ENCODE data around the gene SLFN11. TPM values are rescaled to one million over a fixed set of nuclear protein-coding genes. Genes with fewer than 3 reads are reported as not detected.

The SLFN11 gene
- total RNA-seq, 1 donor from 2014 or later: 34.1 TPM

- Mint-ChIP-seq H3K4me3 (no peak overlapping the region), H3K27ac (no peak overlapping the region), H3K36me3 (peaks cover 26% of the 10 kb centered on the region), H3K4me1 (peaks cover 2% of the 10 kb centered on the region), H3K9me3 (no peaks in the 10 kb centered on the region), H3K27me3 (ENCODE audit: low read depth) (peaks cover 11% of the 10 kb centered on the region)
- no peak for TF ChIP-seq CTCF (IDR thresholded peaks at IDR 0.05; ENCODE audit: unreplicated experiment)
- DNase-seq (ENCODE audit: low spot score in 2 of 2, unreplicated experiment in 2 of 2): no peak
These were observed 21.1 kb downstream of the SLFN11 start for GRCh38 chr17:35352284-35352683.

GRCh38 chr17:35350493-35350892, 22.9 kb downstream of the SLFN11 start:
- peaks cover 6% of the 10 kb centered on the region for H3K4me1 Mint-ChIP-seq
- H3K36me3 Mint-ChIP-seq: peaks cover 21% of the 10 kb centered on the region
- no peak for TF ChIP-seq CTCF (IDR thresholded peaks at IDR 0.05; ENCODE audit: unreplicated experiment)
- DNase-seq (ENCODE audit: low spot score in 2 of 2, unreplicated experiment in 2 of 2): no peak
- peak overlapping the region; percentile 62 for H3K27ac Mint-ChIP-seq
- peaks cover 24% of the 10 kb centered on the region for H3K27me3 Mint-ChIP-seq (ENCODE audit: low read depth)
- no peaks in the 10 kb centered on the region for H3K9me3 Mint-ChIP-seq
- no peak overlapping the region for H3K4me3 Mint-ChIP-seq

GRCh38 chr17:35345926-35346771, 27.3 kb downstream of the SLFN11 start:
- Mint-ChIP-seq H3K27ac (no peak overlapping the region), H3K4me3 (peak overlapping the region; percentile 72), H3K36me3 (peaks cover 4% of the 10 kb centered on the region), H3K27me3 (ENCODE audit: low read depth) (peaks cover 60% of the 10 kb centered on the region), H3K4me1 (peaks cover 8% of the 10 kb centered on the region), H3K9me3 (peaks cover 6% of the 10 kb centered on the region)
- DNase-seq (ENCODE audit: low spot score in 2 of 2, unreplicated experiment in 2 of 2): no peak
- TF ChIP-seq CTCF (IDR thresholded peaks at IDR 0.05; ENCODE audit: unreplicated experiment): no peak

GRCh38 chr17:35345445-35345925, 27.9 kb downstream of the SLFN11 start:
- Mint-ChIP-seq H3K27ac (no peak overlapping the region), H3K36me3 (peaks cover 3% of the 10 kb centered on the region), H3K4me1 (peaks cover 7% of the 10 kb centered on the region), H3K27me3 (ENCODE audit: low read depth) (peaks cover 62% of the 10 kb centered on the region), H3K4me3 (peak overlapping the region; percentile 72), H3K9me3 (peaks cover 8% of the 10 kb centered on the region)
- TF ChIP-seq CTCF (IDR thresholded peaks at IDR 0.05; ENCODE audit: unreplicated experiment): no peak
- no peak for DNase-seq (ENCODE audit: low spot score in 2 of 2, unreplicated experiment in 2 of 2)

GRCh38 chr17:35344262-35344661, 29.2 kb downstream of the SLFN11 start:
- Mint-ChIP-seq H3K4me1 (peaks cover 6% of the 10 kb centered on the region), H3K27me3 (ENCODE audit: low read depth) (peaks cover 71% of the 10 kb centered on the region), H3K27ac (no peak overlapping the region), H3K4me3 (no peak overlapping the region), H3K9me3 (peaks cover 15% of the 10 kb centered on the region), H3K36me3 (no peaks in the 10 kb centered on the region)
- no peak for TF ChIP-seq CTCF (IDR thresholded peaks at IDR 0.05; ENCODE audit: unreplicated experiment)
- no peak for DNase-seq (ENCODE audit: low spot score in 2 of 2, unreplicated experiment in 2 of 2)

Data from mesothelial cell of epicardium (in vitro differentiated cells).